ENCODE measurements around the gene PSME4. TPM values are rescaled to one million over a fixed set of nuclear protein-coding genes. Genes with fewer than 3 reads are reported as not detected.

PSME4 gene
- total RNA-seq, 4 donors from 2014 or later, result 28.5 to 44.8 (median 32.4) TPM

- no peak for DNase-seq
- no peaks in the 10 kb centered on the region for H3K27me3 ChIP-seq
- TF ChIP-seq EP300 (IDR thresholded peaks at IDR 0.05; ENCODE audit: low read depth) (no peak), POLR2A (IDR thresholded peaks at IDR 0.05) (no peak), CTCF (IDR thresholded peaks at IDR 0.05) (no peak), POLR2AphosphoS5 (IDR thresholded peaks at IDR 0.05) (no peak)
- intact Hi-C loops (cut with DNase I; ENCODE audit: low total_unique reads), result no loop called here
- H3K4me3 ChIP-seq, result no peak overlapping the region
- H3K9me3 ChIP-seq, result no peaks in the 10 kb centered on the region
- no peaks in the 10 kb centered on the region for H3K36me3 ChIP-seq
- H3K27ac ChIP-seq, result no peak overlapping the region
- H3K4me1 ChIP-seq, result peaks cover 0 to 23% (median 11%) of the 10 kb centered on the region in 4 donors
- WGBS, 2 donors (ENCODE audit: low coverage in 1 of 2), result 95 to 100% methylated on average over 1 to 2 of the region's 2 CpGs
- in situ Hi-C loops (cut with MboI; ENCODE audit: low pct_ligation_motif_present in 1 of 4, low pct_unique_long_range_greater_than_20kb in 1 of 4, low sequenced_read_pairs in 3 of 4), result no loop called here
Measured at GRCh38 chr2:53989210-53989862, 18.5 kb upstream of the PSME4 start.

- peaks cover 0 to 23% (median 11%) of the 10 kb centered on the region in 4 donors for H3K4me1 ChIP-seq
- no peak overlapping the region for H3K4me3 ChIP-seq
- in situ Hi-C loops (cut with MboI; ENCODE audit: low pct_ligation_motif_present in 1 of 4, low pct_unique_long_range_greater_than_20kb in 1 of 4, low sequenced_read_pairs in 3 of 4) (no loop called here), intact Hi-C loops (cut with DNase I; ENCODE audit: low total_unique reads) (no loop called here)
- no peaks in the 10 kb centered on the region for H3K27me3 ChIP-seq
- H3K27ac ChIP-seq, result peak overlapping the region in 3 of 4 donors; percentile 2 to 38 (median 26)
- no peak for DNase-seq
- H3K36me3 ChIP-seq, result no peaks in the 10 kb centered on the region
- TF ChIP-seq CTCF (IDR thresholded peaks at IDR 0.05) (no peak), POLR2AphosphoS5 (IDR thresholded peaks at IDR 0.05) (no peak), POLR2A (IDR thresholded peaks at IDR 0.05) (no peak), EP300 (IDR thresholded peaks at IDR 0.05; ENCODE audit: low read depth) (no peak)
- WGBS, 2 donors (ENCODE audit: low coverage in 1 of 2), result 15 to 23% methylated on average over 1 of the region's 1 CpG
- no peaks in the 10 kb centered on the region for H3K9me3 ChIP-seq
Measured at GRCh38 chr2:53987336-53987921, 16.6 kb upstream of the PSME4 start.

DNA sequence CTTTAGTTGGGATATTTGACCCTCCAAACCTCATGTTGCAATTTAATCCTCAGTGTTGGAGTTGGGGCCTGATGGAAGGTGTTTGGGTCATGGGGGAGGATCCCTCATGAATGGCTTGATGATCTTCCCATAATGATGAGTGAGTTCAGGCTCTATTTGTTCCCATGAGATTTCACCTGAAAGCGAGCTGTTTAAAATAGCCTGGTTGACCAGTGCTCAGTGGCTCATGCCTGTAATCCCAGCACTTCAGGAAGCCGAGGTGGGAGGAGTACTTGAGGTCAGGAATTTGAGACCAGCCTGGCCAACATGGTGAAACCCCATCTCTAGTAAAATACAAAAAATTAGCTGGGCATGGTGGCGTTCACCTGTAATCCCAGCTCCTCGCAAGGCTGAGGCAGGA, 14.9 kb upstream of the PSME4 start:
- TF ChIP-seq POLR2AphosphoS5 (IDR thresholded peaks at IDR 0.05) (no peak), EP300 (IDR thresholded peaks at IDR 0.05; ENCODE audit: low read depth) (no peak), POLR2A (IDR thresholded peaks at IDR 0.05) (no peak), CTCF (IDR thresholded peaks at IDR 0.05) (no peak)
- 95% methylated on average over 4 of the region's 4 CpGs; no CpG with 5 or more reads in 1 of the 2 donors for WGBS, 2 donors (ENCODE audit: low coverage in 1 of 2)
- no peaks in the 10 kb centered on the region for H3K9me3 ChIP-seq
- H3K4me3 ChIP-seq, result no peak overlapping the region
- no peaks in the 10 kb centered on the region for H3K27me3 ChIP-seq
- H3K27ac ChIP-seq, result no peak overlapping the region
- H3K36me3 ChIP-seq, result peaks cover 0 to 1% (median under 1%) of the 10 kb centered on the region in 4 donors
- no peak for DNase-seq
- in situ Hi-C loops (cut with MboI; ENCODE audit: low pct_ligation_motif_present in 1 of 4, low pct_unique_long_range_greater_than_20kb in 1 of 4, low sequenced_read_pairs in 3 of 4) (no loop called here), intact Hi-C loops (cut with DNase I; ENCODE audit: low total_unique reads) (no loop called here)
- H3K4me1 ChIP-seq, result peaks cover 0 to 23% (median 11%) of the 10 kb centered on the region in 4 donors

DNA sequence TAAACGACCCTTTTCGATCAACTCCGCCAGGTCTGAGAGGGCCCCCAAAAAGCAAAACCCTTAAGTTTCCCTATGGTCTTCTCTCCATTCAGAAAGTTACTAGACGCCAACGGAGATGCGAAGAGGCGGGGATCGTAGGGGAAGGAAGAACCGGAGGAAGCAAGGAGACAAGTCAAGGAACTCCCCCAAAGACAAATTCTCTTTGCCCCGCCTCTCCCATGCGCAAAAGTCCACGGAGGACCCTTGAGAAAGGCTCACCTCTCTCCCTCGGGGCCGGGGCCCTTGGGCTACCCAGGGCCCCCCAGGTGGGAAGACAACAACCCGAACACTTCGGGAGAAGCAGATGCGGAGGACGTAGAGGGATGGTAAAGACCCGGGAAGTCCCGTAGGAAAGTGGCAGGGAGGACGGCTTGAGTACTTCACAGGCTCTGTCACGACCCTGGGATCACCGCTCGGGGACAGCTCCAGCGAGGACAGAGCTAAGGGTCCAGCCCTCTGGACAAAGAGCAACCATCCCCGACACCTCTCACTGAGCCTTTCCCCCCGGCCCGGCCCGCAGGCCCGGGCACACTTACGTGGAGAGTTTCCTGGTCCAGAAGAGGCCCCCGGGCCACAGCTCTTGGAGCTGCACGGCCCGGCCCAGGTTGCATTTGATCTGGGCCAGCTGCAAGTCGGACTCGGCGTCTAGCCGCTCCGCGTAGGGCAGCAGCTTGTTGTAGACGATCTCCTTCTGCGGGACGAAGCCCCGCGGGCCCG, 647 bp downstream of the PSME4 start:
- in situ Hi-C loops (cut with MboI; ENCODE audit: low pct_ligation_motif_present in 1 of 4, low pct_unique_long_range_greater_than_20kb in 1 of 4, low sequenced_read_pairs in 3 of 4), result no loop called here
- TF ChIP-seq POLR2AphosphoS5 (IDR thresholded peaks at IDR 0.05), result no peak
- TF ChIP-seq EP300 (IDR thresholded peaks at IDR 0.05; ENCODE audit: low read depth), result no peak
- no peak for TF ChIP-seq CTCF (IDR thresholded peaks at IDR 0.05)
- TF ChIP-seq POLR2A (IDR thresholded peaks at IDR 0.05), result no peak
- Histone ChIP-seq H3K27me3 (no peaks in the 10 kb centered on the region), H3K4me3 (peak overlapping the region; percentile 81 to 99 (median 91)), H3K9me3 (no peaks in the 10 kb centered on the region), H3K36me3 (peaks cover 0 to 5% (median 0%) of the 10 kb centered on the region in 4 donors), H3K4me1 (peaks cover 5 to 55% (median 19%) of the 10 kb centered on the region in 4 donors), H3K27ac (peak overlapping the region; percentile 97 to 100 (median 98))
- peak; percentile 40 for DNase-seq
- intact Hi-C loops (cut with DNase I; ENCODE audit: low total_unique reads), result loop anchor here (10.0 kb wide), 1 partner anchor 145 kb away; the partner anchor contains the start of gene ACYP2
- 0 to 7% methylated on average over 3 to 34 of the region's 46 CpGs for WGBS, 2 donors (ENCODE audit: low coverage in 1 of 2)
